ENCODE results near the gene DOCK2.

DNA sequence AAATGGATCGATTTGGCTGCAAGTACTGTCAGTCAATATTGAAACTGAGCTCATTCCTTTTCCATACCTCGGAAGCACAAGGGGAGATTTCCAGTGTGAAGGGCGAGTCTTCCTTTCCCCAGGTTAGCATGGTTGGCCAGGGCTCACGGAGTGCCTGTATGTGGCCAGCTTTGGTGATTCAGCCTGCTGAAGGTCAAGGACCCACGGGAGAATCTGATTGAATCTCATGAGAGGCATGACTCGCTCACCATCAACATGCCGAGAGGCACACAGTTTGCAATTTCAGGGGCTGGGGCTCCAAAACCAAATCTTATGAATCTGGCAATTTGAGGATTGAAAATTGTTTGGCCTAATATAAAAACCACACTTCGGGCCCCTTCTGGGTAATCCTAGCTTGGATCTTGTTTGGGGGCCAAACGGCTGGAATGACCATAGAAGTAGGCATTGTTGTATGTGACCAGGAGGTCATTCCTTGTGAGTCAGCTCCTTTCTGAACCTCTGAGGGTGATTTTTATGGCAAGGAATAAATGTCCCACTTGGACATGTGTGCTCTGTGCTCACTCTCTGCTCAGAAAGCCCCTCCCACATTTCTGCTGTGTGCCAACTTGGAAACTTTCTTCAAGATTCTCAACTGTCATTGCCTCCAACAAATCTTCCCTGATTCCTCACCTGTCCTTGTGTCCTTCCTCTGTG lies 69.8 kb downstream of the DOCK2 start:
- TF ChIP-seq, protein P1, sequence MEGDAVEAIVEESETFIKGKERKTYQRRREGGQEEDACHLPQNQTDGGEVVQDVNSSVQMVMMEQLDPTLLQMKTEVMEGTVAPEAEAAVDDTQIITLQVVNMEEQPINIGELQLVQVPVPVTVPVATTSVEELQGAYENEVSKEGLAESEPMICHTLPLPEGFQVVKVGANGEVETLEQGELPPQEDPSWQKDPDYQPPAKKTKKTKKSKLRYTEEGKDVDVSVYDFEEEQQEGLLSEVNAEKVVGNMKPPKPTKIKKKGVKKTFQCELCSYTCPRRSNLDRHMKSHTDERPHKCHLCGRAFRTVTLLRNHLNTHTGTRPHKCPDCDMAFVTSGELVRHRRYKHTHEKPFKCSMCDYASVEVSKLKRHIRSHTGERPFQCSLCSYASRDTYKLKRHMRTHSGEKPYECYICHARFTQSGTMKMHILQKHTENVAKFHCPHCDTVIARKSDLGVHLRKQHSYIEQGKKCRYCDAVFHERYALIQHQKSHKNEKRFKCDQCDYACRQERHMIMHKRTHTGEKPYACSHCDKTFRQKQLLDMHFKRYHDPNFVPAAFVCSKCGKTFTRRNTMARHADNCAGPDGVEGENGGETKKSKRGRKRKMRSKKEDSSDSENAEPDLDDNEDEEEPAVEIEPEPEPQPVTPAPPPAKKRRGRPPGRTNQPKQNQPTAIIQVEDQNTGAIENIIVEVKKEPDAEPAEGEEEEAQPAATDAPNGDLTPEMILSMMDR (conservative IDR thresholded peaks at IDR 0.05) = no peak
- no peak for TF ChIP-seq ZFX (IDR thresholded peaks at IDR 0.05)
